Thoracic aorta (tissue), 2 donors: ENCODE results near the gene KHDC4. TPM values are rescaled to one million over a fixed set of nuclear protein-coding genes. Genes with fewer than 3 reads are reported as not detected.

Experiments used
- ATAC-seq: fragments of 150-250 bp; one replicate; pipeline ENCODE4 v1.8.0; 2017; ENCODE audit warnings: low read depth; ENCODE audit not compliant: insufficient number of reproducible peaks, low FRiP score
- DNase-seq: peaks from one replicate; pipeline ENCODE4 v3.0.0-alpha.2; 2020; ENCODE audit warnings: low spot score
- H3K27ac ChIP-seq, 2 donors: fragments of 200-600 bp; sonication (generic); 1 replicate in 1 of 2; 2 replicates in 1 of 2; pipeline ENCODE4 v1.5.1; 2016; ENCODE audit warnings: mild to moderate bottlenecking in 2 of 2, moderate library complexity in 2 of 2
- H3K27me3 ChIP-seq: fragments of 200-600 bp; sonication (generic); replicated peaks from 2 replicates; pipeline ENCODE4 v1.6.0; 2016; ENCODE audit warnings: mild to moderate bottlenecking; ENCODE audit not compliant: insufficient read depth
- H3K36me3 ChIP-seq: fragments of 200-600 bp; sonication (generic); one replicate; pipeline ENCODE4 v1.5.1; 2016
- H3K4me1 ChIP-seq, 2 donors: fragments of 200-600 bp; sonication (generic); 1 replicate in 1 of 2; 2 replicates in 1 of 2; pipeline versions ENCODE4 v1.5.1 to v1.6.0; 2016; ENCODE audit warnings: low read depth in 2 of 2, mild to moderate bottlenecking in 1 of 2; ENCODE audit not compliant: control insufficient read depth in 1 of 2
- H3K4me3 ChIP-seq: fragments of 200-600 bp; sonication (generic); 2 replicates; pipeline ENCODE4 v1.5.1; 2016; ENCODE audit warnings: mild to moderate bottlenecking
- H3K9me3 ChIP-seq: fragments of 200-600 bp; sonication (generic); 2 replicates; pipeline ENCODE4 v1.5.1; 2016
- total RNA-seq, 2 donors: library from RNA; depleted of rRNA; stranded (reverse); fragments of >200 nt; gene quantifications; one replicate each; pipeline versions ENCODE4 v1.1.0 to v1.2.3, GENCODE V29; 2016
- TF ChIP-seq, protein P1 (sequence below): fragments of 200-600 bp; sonication (generic); IDR thresholded peaks from one replicate; pipeline ENCODE4 v1.5.1; 2019; ENCODE audit warnings: antibody characterized with exemption

Gene KHDC4
- total RNA-seq, 2 donors from 2014 or later: 50.6 to 56.9 TPM

DNA sequence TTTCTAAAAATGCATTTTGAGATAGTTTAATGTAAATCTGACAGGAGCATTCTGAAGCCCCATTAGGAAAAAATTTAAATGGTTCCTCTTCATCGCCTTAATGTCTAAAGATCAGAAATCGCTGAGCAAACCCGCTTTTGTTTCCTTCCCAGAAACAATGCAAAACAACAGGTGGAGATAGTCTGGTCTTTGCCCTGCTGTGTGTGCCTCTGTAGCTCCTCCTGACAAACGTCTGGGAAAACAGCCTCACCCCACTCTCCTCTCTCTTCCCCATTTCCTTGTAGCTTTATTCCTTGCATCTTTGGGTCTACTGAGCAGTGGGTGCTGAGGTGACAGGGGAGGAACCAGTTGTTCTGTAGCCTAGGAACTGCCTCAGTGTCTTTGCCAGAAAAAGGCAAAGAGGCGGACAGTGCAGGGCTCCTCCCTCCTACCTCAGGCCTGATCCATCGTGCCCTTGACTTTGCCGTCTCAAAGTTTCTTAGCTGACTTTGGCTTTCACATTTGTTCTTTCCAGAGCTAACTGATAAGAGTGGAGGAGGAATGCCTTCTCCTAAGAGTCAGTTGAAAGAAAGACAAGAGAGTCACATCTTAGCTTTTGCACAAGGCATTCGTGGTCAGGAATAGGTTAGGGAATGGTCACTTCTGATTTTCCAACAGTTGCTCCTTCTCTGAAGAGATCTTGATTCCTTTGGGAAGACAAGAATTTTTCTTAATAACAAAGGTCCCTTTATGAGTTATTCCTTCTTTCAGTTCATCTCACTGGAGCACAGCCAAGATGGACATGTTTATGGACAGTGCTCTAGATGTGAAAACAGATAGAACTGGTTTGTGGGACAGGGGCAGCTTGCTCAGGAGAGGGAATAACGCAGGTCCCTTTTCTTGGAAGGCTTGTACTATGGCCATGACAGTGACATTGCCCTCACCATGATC lies 49.9 kb downstream of the KHDC4 start:
- Histone ChIP-seq H3K4me1 (no peaks in the 10 kb centered on the region), H3K36me3 (peaks cover 27% of the 10 kb centered on the region), H3K9me3 (no peaks in the 10 kb centered on the region), H3K27me3 (no peaks in the 10 kb centered on the region), H3K27ac (peak overlapping the region; percentile 11 to 35), H3K4me3 (no peak overlapping the region)
- no peak for ATAC-seq
- TF ChIP-seq, protein P1, sequence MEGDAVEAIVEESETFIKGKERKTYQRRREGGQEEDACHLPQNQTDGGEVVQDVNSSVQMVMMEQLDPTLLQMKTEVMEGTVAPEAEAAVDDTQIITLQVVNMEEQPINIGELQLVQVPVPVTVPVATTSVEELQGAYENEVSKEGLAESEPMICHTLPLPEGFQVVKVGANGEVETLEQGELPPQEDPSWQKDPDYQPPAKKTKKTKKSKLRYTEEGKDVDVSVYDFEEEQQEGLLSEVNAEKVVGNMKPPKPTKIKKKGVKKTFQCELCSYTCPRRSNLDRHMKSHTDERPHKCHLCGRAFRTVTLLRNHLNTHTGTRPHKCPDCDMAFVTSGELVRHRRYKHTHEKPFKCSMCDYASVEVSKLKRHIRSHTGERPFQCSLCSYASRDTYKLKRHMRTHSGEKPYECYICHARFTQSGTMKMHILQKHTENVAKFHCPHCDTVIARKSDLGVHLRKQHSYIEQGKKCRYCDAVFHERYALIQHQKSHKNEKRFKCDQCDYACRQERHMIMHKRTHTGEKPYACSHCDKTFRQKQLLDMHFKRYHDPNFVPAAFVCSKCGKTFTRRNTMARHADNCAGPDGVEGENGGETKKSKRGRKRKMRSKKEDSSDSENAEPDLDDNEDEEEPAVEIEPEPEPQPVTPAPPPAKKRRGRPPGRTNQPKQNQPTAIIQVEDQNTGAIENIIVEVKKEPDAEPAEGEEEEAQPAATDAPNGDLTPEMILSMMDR: no peak
- no peak for DNase-seq

GRCh38 chr1:155882766-155883165 lies 51.4 kb downstream of the KHDC4 start:
- DNase-seq (no peak), ATAC-seq (no peak)
- Histone ChIP-seq H3K27me3 (no peaks in the 10 kb centered on the region), H3K27ac (no peak overlapping the region), H3K9me3 (no peaks in the 10 kb centered on the region), H3K4me1 (no peaks in the 10 kb centered on the region), H3K36me3 (peaks cover 24% of the 10 kb centered on the region), H3K4me3 (no peak overlapping the region)
- TF ChIP-seq, protein P1: no peak

GRCh38 chr1:155882235-155882634 lies 52.0 kb downstream of the KHDC4 start:
- H3K36me3 ChIP-seq: peaks cover 23% of the 10 kb centered on the region
- no peaks in the 10 kb centered on the region for H3K9me3 ChIP-seq
- TF ChIP-seq, protein P1: no peak
- no peaks in the 10 kb centered on the region for H3K27me3 ChIP-seq
- H3K4me1 ChIP-seq: no peaks in the 10 kb centered on the region
- no peak overlapping the region for H3K4me3 ChIP-seq
- ATAC-seq: no peak
- no peak for DNase-seq
- no peak overlapping the region for H3K27ac ChIP-seq

DNA sequence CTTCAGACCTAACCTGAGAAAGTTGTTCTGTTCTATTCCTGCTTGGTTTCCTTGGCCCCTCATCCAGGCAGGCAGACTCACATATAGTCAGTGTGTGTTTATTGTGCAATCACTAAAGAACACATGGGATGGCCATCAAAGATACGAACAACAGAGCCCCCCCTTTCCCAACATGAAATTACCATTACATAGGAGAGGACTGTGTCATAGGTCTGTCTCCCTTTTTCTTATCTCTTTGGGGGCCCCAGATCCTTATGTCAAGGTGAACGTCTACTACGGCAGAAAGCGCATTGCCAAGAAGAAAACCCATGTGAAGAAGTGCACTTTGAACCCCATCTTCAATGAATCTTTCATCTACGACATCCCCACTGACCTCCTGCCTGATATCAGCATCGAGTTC lies 53.3 kb downstream of the KHDC4 start:
- no peaks in the 10 kb centered on the region for H3K4me1 ChIP-seq
- TF ChIP-seq, protein P1: no peak
- no peak overlapping the region for H3K4me3 ChIP-seq
- DNase-seq (no peak), ATAC-seq (no peak)
- H3K27me3 ChIP-seq: no peaks in the 10 kb centered on the region
- H3K36me3 ChIP-seq: peaks cover 17% of the 10 kb centered on the region
- H3K9me3 ChIP-seq: no peaks in the 10 kb centered on the region
- no peak overlapping the region for H3K27ac ChIP-seq

- Histone ChIP-seq H3K36me3 (peaks cover 14% of the 10 kb centered on the region), H3K9me3 (no peaks in the 10 kb centered on the region), H3K4me1 (no peaks in the 10 kb centered on the region), H3K4me3 (no peak overlapping the region), H3K27me3 (no peaks in the 10 kb centered on the region), H3K27ac (no peak overlapping the region)
- TF ChIP-seq, protein P1: no peak
- DNase-seq: no peak
- ATAC-seq: no peak
Measured at GRCh38 chr1:155880251-155880650, 54.0 kb downstream of the KHDC4 start.
